HG03378 (cell line): ENCODE results near the gene HOXA5.

Source experiments
- ATAC-seq: cut with Tn5 transposase; IDR thresholded peaks from one replicate; pipeline ENCODE4 v1.9.1; 2021; ENCODE audit warnings: mild to moderate bottlenecking, moderate library complexity; ENCODE audit not compliant: unreplicated experiment

Gene HOXA5

GRCh38 chr7:27143023-27143949 lies at the start of gene HOXA5:
TSS of gene HOXA5 (minus strand) at chr7:27143681. CDS start at chr7:27143607, 74 bp downstream.
- ATAC-seq: no peak

- ATAC-seq: no peak
These were observed 49.3 kb upstream of the HOXA5 start for GRCh38 chr7:27192546-27193334.

GRCh38 chr7:27191833-27192545 lies 48.5 kb upstream of the HOXA5 start:
- no peak for ATAC-seq

- ATAC-seq: no peak
These were observed 47.8 kb upstream of the HOXA5 start for GRCh38 chr7:27191161-27191731.

- ATAC-seq: no peak
These were observed 46.7 kb upstream of the HOXA5 start for GRCh38 chr7:27189997-27190748.

- no peak for ATAC-seq
These were observed 46.0 kb upstream of the HOXA5 start for GRCh38 chr7:27189295-27189996.

GRCh38 chr7:27188386-27189294 lies 45.2 kb upstream of the HOXA5 start:
- ATAC-seq: no peak

- ATAC-seq: no peak
These were observed 44.2 kb upstream of the HOXA5 start for GRCh38 chr7:27187475-27188385.

GRCh38 chr7:27186668-27187474 lies 43.4 kb upstream of the HOXA5 start:
- ATAC-seq: no peak

- ATAC-seq: no peak
These were observed 42.6 kb upstream of the HOXA5 start for GRCh38 chr7:27185854-27186667.

- no peak for ATAC-seq
These were observed 41.8 kb upstream of the HOXA5 start, which contains the start of gene HOXA11 for GRCh38 chr7:27185013-27185853. TSS of gene HOXA11 (minus strand) at chr7:27185232. CDS start at chr7:27185144, 88 bp downstream.

- ATAC-seq: no peak
These were observed 41.0 kb upstream of the HOXA5 start for GRCh38 chr7:27184337-27185012.

- no peak for ATAC-seq
These were observed 40.3 kb upstream of the HOXA5 start for GRCh38 chr7:27183682-27184336.
